IPS-NIHi7 (cell line): ENCODE measurements around the gene KCNJ1.
A peak's percentile ranks its signal among the peaks of the same experiment; 100 is the strongest.

ENCODE experiments used
- DNase-seq: peaks from one replicate; pipeline ENCODE4 v3.0.0; 2012; ENCODE audit warnings: mixed read lengths; ENCODE audit errors: extremely low spot score

Gene KCNJ1

DNA sequence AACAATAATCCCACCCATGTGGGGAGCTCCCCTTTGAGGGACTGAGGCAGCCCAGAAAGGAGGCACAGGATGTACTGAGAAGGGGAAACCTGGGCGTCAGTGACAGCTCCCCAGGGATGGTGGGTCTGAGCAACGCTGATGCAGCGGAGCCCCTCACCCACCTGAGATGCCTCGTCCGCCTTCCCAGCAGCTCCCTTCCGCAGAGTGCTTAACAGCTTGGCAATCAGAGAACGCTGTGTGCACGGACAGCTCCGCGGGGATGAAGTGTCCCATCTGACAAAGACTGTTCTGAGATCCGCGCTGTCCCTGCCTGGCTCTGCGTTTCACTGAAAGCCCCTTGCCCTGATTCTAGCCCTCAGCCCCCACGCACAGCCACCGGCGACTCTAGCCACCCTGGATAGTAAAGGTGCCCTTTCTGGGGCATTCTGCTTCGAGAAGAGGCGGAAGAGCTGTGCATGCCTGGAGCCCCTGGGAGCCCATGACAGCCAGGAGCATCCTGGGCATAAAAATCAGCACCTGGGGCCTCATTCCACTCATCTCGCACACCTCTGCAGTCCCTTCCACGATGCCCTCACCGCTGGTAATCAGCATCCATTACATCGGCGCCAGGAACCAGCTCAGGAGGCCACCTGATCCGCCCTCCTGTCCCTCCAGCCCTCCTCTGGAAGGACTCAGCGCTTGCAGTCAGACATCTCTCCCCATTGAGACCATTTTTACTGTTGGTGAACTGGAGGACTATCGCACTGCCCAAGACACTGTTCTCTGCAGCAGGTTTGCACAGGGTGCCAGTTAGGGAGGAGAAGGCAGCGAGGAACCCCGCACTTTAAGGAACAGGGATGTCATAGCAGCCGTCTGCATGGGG is 34.8 kb upstream of the KCNJ1 start:
- DNase-seq: no peak

GRCh38 chr11:128900468-128900867 is 33.4 kb upstream of the KCNJ1 start:
- no peak for DNase-seq

GRCh38 chr11:128898580-128899344 is 31.7 kb upstream of the KCNJ1 start:
- no peak for DNase-seq

DNA sequence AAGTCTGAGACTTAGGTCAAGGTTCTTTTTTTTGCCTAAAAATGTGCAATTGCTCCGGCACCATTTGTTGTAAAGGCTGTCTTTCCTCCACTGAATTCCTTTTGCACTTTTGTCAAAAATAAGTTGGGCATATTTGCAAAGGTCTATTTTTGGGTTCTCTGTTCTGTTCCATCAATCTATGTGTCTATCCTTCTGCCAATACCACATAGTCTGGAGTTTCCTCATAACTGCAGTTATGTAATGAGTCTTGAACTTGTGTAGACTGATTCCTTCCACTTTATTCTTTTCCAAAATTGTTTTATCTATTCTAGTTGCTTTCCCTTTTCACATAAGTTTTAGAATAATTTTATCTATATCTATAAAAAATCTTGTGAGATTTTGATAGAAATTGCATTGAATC is 30.7 kb upstream of the KCNJ1 start:
- no peak for DNase-seq

DNA sequence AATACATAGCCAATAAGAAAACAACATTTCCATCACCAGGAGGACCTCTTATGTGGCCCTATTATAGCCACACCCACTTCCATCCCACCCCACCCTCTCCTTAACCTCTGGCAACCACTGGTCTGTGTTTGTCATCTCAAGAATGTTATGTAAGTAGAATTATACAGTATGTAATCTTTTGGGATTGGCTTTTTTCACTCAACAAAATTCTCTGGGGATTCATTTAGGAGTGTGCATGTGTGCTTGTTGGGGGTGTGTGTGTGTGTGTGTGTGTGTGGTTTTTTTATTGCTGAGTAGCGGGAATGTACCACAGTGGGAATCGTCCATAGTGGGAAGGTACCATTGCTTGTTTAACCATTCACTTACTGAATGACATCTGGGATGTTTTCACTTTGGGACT is 29.3 kb upstream of the KCNJ1 start:
- DNase-seq: no peak

DNA sequence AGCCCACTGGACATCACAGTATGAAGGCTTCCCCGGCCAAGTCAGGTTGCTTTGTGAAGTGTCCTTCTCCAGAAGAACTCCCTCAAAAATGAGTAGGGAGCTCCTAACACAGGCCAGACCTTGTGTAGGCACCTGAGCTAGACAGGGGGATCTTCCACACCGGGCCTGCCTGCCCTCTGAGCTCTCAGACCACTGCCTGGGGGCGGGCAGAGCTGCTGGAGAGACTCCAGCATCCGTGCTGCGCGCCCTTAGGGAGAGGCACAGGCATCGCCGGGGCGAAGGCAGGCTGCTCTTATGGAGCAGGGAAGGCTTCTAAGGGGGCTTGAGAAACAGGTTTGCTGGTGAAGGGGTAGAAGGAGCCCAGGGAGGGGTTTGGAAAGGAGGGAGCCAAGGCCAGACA is 28.4 kb upstream of the KCNJ1 start:
- DNase-seq: no peak

- no peak for DNase-seq
Observed at GRCh38 chr11:128894685-128895084, 27.6 kb upstream of the KCNJ1 start.

- no peak for DNase-seq
Observed at GRCh38 chr11:128894286-128894681, 27.2 kb upstream of the KCNJ1 start.

DNA sequence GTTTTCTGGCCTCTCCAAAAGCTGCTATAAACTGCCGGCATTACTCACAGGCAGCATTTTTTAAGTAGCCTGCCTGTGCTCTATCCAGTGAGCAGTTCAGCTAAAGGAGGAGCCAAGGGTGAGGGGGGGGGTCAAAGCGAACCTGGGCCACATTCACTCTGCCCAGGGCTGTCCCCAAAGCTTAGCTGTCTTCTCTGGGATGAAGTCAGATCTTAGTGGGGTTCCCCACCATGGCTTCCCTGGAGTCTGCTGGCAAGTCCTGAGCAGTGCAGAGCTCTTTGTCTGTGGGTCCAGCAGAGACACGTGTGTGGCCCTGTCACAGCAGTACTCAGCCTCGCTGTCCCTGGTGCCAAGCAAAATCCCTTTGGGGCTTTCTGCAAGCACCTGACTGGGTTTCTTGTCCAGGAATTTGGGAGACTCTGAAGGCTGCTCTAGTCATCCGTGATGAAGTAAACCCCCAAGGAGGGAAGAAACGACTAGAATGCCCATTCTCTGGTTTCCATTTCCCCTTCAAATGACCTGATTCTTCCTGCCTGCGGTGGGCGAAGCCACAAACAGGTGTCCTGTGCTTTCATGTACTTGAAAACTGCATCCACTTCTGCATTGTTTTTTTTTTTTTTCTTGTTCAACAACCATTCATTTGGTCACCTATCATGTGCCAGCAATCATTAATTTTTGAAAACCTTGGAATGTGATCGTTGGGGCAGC is 26.6 kb upstream of the KCNJ1 start:
- DNase-seq: no peak

GRCh38 chr11:128892866-128893565 is 25.9 kb upstream of the KCNJ1 start:
- no peak for DNase-seq

DNA sequence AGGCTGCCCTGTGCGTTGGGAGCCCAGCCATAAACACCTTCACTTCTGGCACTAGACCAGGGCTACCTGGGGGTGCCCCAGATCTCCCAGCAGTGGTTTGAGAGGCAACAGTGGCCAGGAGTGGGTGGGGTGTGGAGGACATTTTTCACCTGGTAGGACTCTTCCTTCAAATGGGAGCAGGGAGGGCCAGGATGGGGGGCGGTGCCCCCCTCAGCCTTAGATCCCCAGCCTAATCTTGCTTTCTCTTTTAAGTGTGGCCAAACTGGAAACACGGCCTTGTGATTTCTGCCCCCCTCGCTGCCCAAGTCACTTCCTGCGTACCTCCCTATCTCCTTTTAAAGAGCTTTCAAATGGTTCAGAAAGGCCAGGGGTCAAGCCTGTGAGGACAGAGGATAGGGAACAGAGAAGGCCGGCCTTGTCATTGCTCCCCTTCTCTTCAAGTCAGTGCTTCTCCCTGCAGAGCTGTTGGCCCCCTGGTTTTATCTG is 24.9 kb upstream of the KCNJ1 start:
- no peak for DNase-seq

DNA sequence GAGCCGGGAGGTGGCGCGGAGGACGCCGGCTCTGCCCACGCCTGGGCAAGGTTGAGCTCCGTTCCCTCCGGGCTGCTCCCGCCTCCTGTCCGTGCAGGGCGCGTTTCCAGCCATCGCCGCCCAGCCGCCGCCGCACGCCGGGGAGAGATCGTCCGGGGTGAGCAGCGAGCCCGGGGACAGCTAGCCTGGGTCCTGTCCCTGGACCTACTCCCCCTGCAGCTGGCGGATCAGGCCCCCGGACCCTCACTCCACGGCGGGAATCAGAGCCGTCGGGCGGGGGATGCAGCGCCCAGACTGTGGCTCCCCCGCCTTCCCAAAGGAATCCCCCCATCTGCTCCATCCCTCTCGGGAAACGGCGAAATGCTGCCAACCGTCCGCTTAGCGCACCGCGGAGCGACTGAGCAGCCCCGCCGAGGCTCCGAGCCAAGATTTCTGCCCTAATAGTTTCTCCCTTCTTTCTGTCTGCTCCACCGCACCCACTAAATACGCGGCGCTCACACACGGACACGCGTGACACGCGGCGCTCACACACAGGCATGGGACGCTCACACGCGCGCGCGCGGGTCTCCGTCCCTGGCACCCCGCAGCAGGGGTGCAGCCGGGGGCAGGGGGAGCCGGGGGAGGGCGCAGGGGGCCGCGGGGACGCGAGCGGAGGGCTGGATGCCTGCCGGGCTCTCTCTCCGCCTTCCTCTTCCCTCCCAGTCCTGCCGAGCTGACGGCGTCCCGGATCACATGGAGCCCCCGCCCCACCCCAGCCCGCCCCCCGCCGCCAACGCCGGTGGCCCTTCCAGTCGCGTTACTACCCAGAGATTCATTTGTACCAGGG is 23.7 kb upstream of the KCNJ1 start, which contains the start of gene KCNJ5:
Gene KCNJ5 (plus strand): TSS at position 814 of the 826 bp plus-strand sequence. CDS start 19,918 bp downstream, outside the sequence.
- DNase-seq: no peak

DNA sequence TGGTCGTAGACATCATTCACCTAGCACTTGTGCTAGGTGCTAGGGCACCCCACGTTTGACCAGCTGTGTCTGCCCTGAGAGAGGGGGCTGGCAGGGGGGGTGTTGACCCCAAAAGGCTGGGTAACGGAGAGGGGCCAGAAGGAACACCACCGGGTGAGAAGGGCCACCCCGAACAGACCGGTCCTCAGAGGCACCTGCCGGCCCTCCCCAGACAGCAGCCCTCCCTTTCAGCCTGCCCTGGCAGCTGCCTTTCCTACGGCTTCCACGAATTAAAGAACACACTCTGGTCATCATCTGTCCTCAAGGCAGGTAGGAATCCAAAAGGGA is 23.1 kb upstream of the KCNJ1 start:
- no peak for DNase-seq

- DNase-seq: no peak
Observed at GRCh38 chr11:128889657-128890213, 22.6 kb upstream of the KCNJ1 start.

GRCh38 chr11:128888034-128888985 is 21.2 kb upstream of the KCNJ1 start:
- no peak for DNase-seq

- no peak for DNase-seq
Observed at GRCh38 chr11:128886406-128887124, 19.5 kb upstream of the KCNJ1 start.

DNA sequence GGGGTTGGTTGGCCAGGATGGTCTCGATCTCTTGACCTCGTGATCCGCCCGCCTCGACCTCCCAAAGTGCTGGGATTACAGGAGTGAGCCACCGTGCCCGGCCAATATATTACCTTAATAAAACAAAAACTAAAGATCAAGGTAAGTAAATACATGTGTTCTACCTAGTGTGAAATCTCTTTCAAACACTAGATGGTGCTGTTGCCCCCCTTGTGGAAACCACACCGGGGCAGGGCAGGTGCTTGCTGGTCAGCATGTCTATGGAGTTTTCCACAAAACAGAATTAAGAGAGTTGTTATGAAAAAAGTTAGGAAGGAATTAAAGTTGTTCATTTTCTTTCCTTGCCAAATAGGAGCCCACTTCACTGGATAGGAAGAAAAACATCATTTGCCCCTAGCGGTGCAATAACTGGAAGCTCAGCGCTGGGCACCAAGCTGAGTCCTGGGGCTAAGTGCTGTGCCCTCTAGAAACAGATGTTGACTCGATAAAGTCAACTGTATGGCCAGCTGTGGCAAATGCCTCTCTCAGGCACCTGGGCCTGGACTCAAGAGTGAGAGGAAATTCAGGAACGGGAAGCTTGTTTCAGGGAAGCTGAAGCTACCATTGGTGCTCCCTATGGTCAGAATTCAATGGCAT is 17.7 kb upstream of the KCNJ1 start:
- DNase-seq: peak; percentile 66

DNA sequence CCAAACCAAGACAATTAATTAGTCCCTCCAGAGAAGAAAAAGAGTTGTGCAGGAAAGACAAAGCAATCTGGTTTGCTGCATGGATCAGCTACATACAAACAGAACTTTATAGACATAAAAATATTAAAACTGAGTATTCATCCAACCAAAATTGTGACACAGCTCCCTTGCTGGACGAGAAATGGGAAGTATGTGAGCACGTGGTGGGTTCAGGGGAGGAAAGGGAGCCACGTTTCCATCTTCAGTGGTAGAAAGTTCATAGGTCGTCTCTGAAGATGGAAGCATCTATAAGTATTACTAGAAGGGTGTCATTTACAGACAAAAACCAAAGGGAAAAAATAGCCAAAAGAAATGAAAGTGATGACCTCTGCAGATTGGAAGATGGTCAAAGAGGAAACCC is 17.0 kb upstream of the KCNJ1 start:
- DNase-seq: no peak
